Activated CD4-positive, alpha-beta T cell treated with anti-CD3 and anti-CD28 coated beads for 48 hours (primary cell): ENCODE results near the gene ETF1.
"Not testable (repeated sequence)": the region's sequence is repeated elsewhere in the genome, so short reads cannot be mapped to it uniquely, and the experiment has no call there.

ENCODE experiments used
- DNase-seq: peaks from one replicate; pipeline ENCODE4 v3.0.0-alpha.2; 2020

The ETF1 gene

DNA sequence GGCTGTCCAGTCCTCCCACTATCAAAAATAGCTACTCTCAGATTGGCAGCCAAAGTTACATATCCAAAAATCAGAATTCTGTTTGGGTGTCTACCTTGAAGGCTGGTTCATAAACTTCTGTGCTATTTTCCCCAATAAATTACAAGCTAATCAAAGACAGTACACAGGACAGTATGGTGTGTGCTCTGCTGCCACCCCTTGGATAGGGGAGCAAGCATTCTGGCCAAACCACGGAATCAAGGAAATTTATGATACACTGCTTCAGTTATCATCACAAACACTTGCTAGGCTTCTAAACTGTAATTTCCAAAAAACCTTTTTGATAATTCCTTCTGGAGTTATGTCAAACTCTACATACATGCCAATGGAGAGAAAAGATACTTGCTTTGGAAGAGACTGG, 15.9 kb downstream of the ETF1 start:
- no peak for DNase-seq

DNA sequence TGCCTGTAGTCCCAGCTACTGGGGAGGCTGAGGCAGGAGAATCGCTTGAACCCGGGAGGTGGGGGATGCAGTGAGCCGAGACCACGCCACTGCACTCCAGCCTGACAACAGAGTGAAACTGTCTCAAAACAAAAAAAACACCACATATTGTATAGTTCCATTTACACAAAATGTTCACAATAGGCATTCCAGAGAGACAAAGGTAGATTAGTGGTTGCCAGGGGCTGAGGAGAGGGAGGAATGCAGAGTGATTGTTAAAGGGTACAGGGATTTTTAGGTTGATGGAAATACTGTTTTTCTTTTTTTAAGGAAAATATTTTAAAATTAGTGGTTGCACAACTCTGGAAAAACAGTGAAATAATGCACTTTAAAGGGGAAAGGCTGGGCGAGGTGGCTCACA, 19.6 kb downstream of the ETF1 start:
- DNase-seq, result no peak

DNA sequence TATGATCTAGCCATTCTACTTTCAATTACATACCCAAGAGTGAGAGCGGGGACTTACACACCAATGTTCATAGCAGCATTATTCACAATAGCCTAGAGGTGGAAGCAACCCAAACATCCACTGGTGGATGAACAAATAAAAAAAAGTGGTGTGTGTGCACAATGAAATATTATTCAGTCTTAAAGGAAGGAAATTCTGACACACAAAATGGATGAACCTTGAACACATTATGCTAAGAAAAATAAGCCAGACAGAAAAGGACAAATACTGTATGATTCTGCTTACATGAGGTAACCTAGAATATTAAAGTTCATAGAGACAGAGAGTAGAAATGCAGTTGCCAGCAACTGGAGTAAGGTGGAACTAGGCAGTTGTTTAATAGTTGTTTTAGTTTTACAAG, 22.1 kb downstream of the ETF1 start:
- no peak for DNase-seq

DNA sequence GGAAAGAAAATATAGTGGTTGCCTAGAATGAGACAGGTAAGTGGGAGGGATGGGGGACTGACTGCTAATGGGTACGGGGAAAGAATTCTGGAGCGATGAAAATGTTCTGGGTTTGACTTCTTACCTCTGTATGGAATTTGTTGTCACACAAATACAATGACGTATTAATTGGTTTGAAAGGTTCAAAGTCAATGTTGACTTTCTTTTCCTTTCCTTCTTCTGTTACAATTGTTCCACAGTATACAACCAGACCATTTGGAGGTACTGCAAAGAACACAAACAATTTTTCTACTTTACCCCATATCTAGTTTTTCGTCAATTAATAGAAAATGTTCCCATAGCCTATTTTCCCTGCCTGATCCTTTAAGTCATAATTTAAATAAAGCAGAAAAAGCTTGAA, 25.6 kb downstream of the ETF1 start:
- no peak for DNase-seq

GRCh38 chr5:138515556-138516245, 27.3 kb downstream of the ETF1 start:
- DNase-seq, result no peak

DNA sequence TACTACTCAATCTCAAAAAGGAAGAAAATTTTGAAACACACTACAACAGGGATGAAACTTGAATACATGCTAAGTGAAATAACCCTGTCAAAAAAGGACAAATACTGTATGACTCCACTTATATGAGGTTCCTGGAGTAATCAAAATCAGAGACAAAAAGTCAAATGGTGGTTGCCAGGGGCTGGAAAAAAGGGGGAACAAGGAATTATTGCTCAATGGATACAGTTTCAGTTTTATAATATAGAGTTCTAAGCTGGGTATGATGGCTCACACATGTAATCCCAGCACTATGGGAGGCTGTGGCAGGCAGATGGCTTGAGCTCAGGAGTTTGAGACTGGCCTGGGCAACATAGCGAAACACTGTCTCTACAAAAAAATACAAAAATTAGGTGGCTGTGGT, 29.0 kb downstream of the ETF1 start:
- DNase-seq, result no peak

GRCh38 chr5:138508958-138509357, 34.1 kb downstream of the ETF1 start:
- no peak for DNase-seq

- DNase-seq, result not testable (repeated sequence)
These were observed 35.6 kb downstream of the ETF1 start for GRCh38 chr5:138507485-138507884.

- no peak for DNase-seq
These were observed 36.4 kb downstream of the ETF1 start for GRCh38 chr5:138506370-138507306.

- DNase-seq, result no peak
These were observed 38.2 kb downstream of the ETF1 start for GRCh38 chr5:138504799-138505198.

GRCh38 chr5:138503487-138504270, 39.4 kb downstream of the ETF1 start:
- peak; percentile 30 for DNase-seq

DNA sequence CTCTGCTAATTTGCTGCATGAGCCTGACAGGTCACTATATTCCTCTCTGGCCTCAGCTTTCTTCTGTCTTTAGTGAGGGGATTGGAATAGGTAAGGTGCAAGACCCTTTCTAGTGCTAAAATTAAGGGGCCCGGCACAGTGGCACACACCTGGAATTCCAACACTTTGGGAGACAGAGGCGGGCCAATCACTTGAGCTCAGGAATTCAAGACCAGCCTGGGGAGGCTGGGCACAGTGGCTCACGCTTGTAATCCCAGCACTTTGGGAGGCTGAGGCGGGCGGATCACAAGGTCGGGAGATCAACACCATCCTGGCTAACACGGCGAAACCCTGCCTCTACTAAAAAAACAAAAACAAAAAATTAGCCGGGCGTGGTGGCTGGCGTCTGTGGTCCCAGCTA, 40.5 kb downstream of the ETF1 start:
- DNase-seq, result no peak

- no peak for DNase-seq
These were observed 40.9 kb downstream of the ETF1 start for GRCh38 chr5:138502121-138502520.

- DNase-seq, result no peak
These were observed 44.7 kb downstream of the ETF1 start for GRCh38 chr5:138498376-138498775.

GRCh38 chr5:138495351-138495750, 47.7 kb downstream of the ETF1 start:
- no peak for DNase-seq

GRCh38 chr5:138492560-138493045, 50.4 kb downstream of the ETF1 start:
- no peak for DNase-seq

DNA sequence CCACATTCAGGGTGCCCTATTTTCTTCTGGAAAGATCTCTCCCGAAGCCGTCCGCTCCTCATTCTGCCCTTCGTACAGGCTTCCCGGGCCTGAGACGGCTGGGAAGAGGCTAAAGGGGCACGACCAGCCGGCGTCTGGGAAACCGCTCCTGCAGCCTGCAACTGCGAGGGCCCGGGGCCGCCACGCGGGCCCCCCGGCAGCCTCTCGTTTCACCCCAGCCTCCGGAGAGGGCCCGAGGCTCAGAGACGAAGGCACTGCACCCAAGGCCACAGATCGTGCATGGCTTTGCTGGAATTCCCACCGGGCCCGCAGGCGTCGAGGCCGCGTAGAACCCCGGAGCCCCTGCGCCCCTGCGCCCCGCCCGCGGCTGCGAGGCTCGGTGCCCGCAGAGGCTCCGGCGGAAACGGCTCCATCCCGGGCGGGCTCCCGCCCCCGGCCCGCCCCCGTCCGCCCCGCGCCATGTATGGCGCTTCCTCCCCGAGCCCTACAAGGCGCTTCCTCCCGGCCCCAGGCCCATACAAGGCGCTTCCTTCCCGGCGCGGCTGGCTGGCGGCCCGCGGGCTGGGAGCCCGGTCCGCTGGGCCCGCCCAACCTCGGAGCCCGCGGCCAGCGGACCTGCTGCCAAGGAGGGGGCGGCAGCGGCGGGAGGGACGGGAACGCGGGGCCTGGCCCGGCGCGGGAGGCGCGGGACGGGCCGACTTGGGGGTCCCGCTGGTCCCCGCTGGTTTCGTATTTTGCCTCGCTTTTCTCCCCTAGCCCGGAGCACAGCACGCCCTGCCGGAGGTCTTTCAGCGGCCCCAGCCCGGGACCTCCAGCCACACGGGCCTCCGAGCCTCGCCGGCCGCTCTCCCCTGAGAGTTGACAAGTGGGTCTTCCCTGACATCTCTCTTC, 51.1 kb downstream of the ETF1 start:
- peak; percentile 86 for DNase-seq

DNA sequence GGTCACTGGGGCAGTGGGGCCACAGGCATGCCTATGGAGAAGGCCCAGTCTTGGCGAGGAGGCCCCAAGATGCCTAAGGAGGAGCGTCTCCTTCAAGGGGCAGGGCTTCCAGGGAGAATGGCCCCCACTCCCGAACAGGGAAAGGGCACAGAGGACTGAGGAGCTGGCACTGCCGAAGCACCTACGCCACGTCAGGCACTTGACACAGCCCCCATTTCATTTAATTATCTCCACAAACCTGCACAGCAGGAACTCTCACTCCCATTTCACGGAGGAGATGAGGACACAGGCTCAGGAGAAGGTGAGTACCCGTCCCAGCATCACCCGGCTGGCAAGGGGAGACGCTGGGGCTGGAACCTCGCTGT, 51.8 kb downstream of the ETF1 start:
- no peak for DNase-seq

- DNase-seq, result no peak
These were observed 52.3 kb downstream of the ETF1 start for GRCh38 chr5:138490648-138491283.

DNA sequence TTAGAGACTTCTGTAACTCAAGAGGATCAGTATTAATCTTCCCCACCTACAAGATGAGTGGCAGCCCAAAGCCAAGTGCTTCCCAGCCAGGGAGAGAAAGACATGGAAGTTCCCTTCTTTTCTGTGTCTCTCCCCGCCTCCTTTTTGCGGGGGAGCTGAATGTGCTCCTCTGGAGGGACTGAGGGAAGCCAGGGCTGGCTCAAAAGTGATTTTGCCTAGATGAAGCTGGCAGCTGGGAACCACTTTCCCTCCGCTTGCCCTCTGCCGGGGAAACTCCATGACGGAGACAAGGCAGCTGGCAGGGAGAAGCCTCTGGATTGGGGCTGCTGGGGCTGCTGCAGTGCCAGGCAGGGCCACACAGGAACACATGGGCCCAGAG, 53.4 kb downstream of the ETF1 start:
- DNase-seq, result no peak

DNA sequence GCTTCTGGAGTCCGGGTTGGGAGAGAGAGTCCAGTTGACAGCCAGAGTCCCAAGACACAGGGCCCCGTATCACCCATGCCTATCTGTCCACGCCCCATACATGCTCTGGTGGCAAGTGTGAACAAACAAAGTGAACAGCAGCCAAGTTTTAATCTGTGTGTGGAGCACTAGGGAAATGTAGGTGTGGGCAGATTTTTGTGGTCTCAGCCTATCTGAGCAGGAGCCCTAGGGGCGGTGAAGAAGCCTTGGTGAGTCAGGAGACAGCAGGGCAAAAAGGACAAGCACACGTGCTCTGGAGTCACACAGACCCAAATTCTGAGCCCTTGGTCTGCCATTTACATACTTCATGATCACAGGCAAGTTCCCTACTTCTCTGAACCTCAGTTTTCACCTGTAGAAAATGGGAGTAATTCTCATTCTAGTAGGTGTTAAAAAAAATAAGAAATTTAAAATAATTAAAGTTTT, 54.5 kb downstream of the ETF1 start:
- peak; percentile 28 for DNase-seq

- no peak for DNase-seq
These were observed 60.4 kb downstream of the ETF1 start for GRCh38 chr5:138482638-138483037.
